HepG2 (cell line): Measurements from ENCODE around the gene NSD1. TPM values are rescaled to one million over a fixed set of nuclear protein-coding genes. Genes with fewer than 3 reads are reported as not detected.

ENCODE experiments used
- AHR ChIP-seq: IDR thresholded peaks from 2 replicates; pipeline ENCODE4 v1.6.1; 2018; ENCODE audit warnings: missing genetic modification reagents, missing compliant biosample characterization
- BRD4 ChIP-seq: sonication (generic); formaldehyde crosslinking; IDR thresholded peaks from 2 replicates; pipeline ENCODE4 v1.4.0; 2020; ENCODE audit warnings: missing genetic modification reagents
- MIXL1 ChIP-seq: IDR thresholded peaks from 2 replicates; pipeline ENCODE4 v1.6.1; 2016
- NR2C2 ChIP-seq: sonication (generic); formaldehyde crosslinking; IDR thresholded peaks from 2 replicates; pipeline ENCODE4 v1.4.0; 2020; ENCODE audit warnings: missing genetic modification reagents, mild to moderate bottlenecking, moderate library complexity, borderline replicate concordance
- RFXAP ChIP-seq: sonication (generic); formaldehyde crosslinking; IDR thresholded peaks from 2 replicates; pipeline ENCODE4 v1.4.0; 2020; ENCODE audit warnings: missing genetic modification reagents, borderline replicate concordance
- TBX3 ChIP-seq: fragments of 450-650 bp; IDR thresholded peaks from 2 replicates; pipeline ENCODE4 v1.6.1; 2017; ENCODE audit warnings: antibody characterized with exemption, mild to moderate bottlenecking, inconsistent platforms, borderline replicate concordance
- ZNF589 ChIP-seq: sonication (generic); formaldehyde crosslinking; conservative IDR thresholded peaks from 2 replicates; pipeline ENCODE4 v1.8.0; 2022; ENCODE audit warnings: mild to moderate bottlenecking, moderate library complexity, missing genetic modification reagents
- ZNF766 ChIP-seq: sonication (generic); formaldehyde crosslinking; IDR thresholded peaks from 2 replicates; pipeline ENCODE4 v1.5.0; 2020; ENCODE audit warnings: missing genetic modification reagents, borderline replicate concordance
- polyA plus RNA-seq, 8 experiments: library from polyadenylated mRNA; depleted of rRNA in 3 of 8; stranded (reverse) in 7 of 8; unstranded in 1 of 8; fragments of >200 nt; fragmentation: Illumina TruSeq in 4 of 8; extraction: Trizol in 4 of 8; gene quantifications; 2 replicates each; pipeline versions ENCODE4 v1.2.1 to v1.2.3, GENCODE V29; 2011 to 2016; ENCODE audit warnings: low read depth in 4 of 8, missing spikeins in 1 of 8, mixed read lengths in 1 of 8; ENCODE audit not compliant: insufficient read depth in 1 of 8
- total RNA-seq, 5 experiments: library from RNA; depleted of rRNA; stranded (reverse); fragments of >200 nt; fragmentation: Illumina TruSeq; extraction: Trizol; gene quantifications; 2 replicates each; pipeline ENCODE4 v1.2.3, GENCODE V29; 2016; ENCODE audit warnings: low read depth in 1 of 5
- TF ChIP-seq, protein P1 (sequence below): conservative IDR thresholded peaks from 2 replicates; pipeline ENCODE4 v1.6.1; 2018; ENCODE audit warnings: missing genetic modification reagents
- TF ChIP-seq, protein P2 (sequence below): sonication (generic); formaldehyde crosslinking; IDR thresholded peaks from 2 replicates; pipeline ENCODE4 v1.4.0; 2020; ENCODE audit warnings: mild to moderate bottlenecking, missing genetic modification reagents
- TF ChIP-seq, protein P3 (sequence below): IDR thresholded peaks from 2 replicates; pipeline ENCODE4 v1.6.1; 2016; ENCODE audit warnings: mild to moderate bottlenecking, missing biosample characterization, missing genetic modification reagents
- TF ChIP-seq, protein P4 (sequence below): sonication (generic); formaldehyde crosslinking; IDR thresholded peaks from 2 replicates; pipeline ENCODE4 v1.4.0; 2020; ENCODE audit warnings: missing genetic modification reagents
- TF ChIP-seq, protein P5 (sequence below): sonication (generic); formaldehyde crosslinking; IDR thresholded peaks from one replicate; pipeline ENCODE4 v1.5.1; 2020; ENCODE audit warnings: mild to moderate bottlenecking, missing genetic modification reagents; ENCODE audit errors: not compliant biosample characterization

Gene NSD1
- total and polyA plus RNA-seq, 2 of the 13 experiments (the other 11 are each of a cell fraction or from before 2014, with no cell fraction given): 0.01 to 0.09 TPM

DNA sequence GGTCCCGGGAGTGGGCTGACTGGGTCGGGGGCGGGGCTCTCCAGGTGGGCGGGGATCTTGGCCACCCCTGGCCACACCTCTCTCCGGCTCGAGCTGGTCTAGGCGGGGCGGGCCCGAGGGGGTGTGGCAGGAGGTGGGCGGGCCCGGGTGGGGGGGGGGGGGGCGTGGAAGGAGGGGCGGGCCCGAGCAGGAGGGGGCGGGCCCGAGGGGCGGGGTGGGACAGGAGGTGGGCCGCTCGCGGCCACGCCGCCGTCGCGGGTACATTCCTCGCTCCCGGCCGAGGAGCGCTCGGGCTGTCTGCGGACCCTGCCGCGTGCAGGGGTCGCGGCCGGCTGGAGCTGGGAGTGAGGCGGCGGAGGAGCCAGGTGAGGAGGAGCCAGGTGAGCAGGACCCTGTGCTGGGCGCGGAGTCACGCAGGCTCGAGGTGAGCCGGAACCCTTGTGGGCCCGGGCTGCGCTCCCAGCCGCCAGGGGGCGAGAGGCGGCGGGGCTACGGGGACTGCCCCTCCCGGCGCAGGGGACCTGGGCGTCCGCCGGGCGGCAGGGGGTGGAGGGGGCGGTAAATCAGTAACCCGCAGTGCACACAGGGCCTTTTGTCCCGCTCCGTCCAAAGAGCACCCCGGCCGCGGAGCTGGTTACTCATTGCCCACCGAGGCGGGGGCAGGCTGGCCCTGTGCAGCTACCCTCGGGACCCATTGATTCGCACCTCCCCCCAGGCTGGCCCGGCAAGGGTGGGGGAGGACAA, 46.7 kb upstream of the NSD1 start, which contains the start of gene FGFR4 (continued):
- TF ChIP-seq, protein P1, sequence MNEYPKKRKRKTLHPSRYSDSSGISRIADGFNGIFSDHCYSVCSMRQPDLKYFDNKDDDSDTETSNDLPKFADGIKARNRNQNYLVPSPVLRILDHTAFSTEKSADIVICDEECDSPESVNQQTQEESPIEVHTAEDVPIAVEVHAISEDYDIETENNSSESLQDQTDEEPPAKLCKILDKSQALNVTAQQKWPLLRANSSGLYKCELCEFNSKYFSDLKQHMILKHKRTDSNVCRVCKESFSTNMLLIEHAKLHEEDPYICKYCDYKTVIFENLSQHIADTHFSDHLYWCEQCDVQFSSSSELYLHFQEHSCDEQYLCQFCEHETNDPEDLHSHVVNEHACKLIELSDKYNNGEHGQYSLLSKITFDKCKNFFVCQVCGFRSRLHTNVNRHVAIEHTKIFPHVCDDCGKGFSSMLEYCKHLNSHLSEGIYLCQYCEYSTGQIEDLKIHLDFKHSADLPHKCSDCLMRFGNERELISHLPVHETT (CRISPR knock-in tag): peak; percentile 69; the same call in 1 of the 2 replicates
- TF ChIP-seq, protein P2, sequence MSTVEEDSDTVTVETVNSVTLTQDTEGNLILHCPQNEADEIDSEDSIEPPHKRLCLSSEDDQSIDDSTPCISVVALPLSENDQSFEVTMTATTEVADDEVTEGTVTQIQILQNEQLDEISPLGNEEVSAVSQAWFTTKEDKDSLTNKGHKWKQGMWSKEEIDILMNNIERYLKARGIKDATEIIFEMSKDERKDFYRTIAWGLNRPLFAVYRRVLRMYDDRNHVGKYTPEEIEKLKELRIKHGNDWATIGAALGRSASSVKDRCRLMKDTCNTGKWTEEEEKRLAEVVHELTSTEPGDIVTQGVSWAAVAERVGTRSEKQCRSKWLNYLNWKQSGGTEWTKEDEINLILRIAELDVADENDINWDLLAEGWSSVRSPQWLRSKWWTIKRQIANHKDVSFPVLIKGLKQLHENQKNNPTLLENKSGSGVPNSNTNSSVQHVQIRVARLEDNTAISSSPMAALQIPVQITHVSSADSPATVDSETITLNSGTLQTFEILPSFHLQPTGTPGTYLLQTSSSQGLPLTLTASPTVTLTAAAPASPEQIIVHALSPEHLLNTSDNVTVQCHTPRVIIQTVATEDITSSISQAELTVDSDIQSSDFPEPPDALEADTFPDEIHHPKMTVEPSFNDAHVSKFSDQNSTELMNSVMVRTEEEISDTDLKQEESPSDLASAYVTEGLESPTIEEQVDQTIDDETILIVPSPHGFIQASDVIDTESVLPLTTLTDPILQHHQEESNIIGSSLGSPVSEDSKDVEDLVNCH (CRISPR knock-in tag): 0 out of 2 replicates have a peak, but pooled peaks have one; percentile 20
- TF ChIP-seq BRD4 (CRISPR knock-in tag) (peak; percentile 99), MIXL1 (peak; percentile 72; the same call in 1 of the 2 replicates), TBX3 (peak; percentile 59; the same call in 1 of the 2 replicates), ZNF589 (CRISPR knock-in tag) (peak; percentile 86), RFXAP (peak; percentile 91), AHR (peak; percentile 52; the same call in 1 of the 2 replicates), ZNF766 (CRISPR knock-in tag) (peak; percentile 67; the same call in 1 of the 2 replicates), NR2C2 (CRISPR knock-in tag) (peak; percentile 60)
- TF ChIP-seq, protein P3, sequence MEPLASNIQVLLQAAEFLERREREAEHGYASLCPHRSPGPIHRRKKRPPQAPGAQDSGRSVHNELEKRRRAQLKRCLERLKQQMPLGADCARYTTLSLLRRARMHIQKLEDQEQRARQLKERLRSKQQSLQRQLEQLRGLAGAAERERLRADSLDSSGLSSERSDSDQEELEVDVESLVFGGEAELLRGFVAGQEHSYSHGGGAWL (CRISPR knock-in tag): peak; percentile 64
- TF ChIP-seq, protein P4, sequence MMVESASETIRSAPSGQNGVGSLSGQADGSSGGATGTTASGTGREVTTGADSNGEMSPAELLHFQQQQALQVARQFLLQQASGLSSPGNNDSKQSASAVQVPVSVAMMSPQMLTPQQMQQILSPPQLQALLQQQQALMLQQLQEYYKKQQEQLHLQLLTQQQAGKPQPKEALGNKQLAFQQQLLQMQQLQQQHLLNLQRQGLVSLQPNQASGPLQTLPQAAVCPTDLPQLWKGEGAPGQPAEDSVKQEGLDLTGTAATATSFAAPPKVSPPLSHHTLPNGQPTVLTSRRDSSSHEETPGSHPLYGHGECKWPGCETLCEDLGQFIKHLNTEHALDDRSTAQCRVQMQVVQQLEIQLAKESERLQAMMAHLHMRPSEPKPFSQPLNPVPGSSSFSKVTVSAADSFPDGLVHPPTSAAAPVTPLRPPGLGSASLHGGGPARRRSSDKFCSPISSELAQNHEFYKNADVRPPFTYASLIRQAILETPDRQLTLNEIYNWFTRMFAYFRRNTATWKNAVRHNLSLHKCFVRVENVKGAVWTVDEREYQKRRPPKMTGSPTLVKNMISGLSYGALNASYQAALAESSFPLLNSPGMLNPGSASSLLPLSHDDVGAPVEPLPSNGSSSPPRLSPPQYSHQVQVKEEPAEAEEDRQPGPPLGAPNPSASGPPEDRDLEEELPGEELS (CRISPR knock-in tag): peak; percentile 79
- TF ChIP-seq, protein P5, sequence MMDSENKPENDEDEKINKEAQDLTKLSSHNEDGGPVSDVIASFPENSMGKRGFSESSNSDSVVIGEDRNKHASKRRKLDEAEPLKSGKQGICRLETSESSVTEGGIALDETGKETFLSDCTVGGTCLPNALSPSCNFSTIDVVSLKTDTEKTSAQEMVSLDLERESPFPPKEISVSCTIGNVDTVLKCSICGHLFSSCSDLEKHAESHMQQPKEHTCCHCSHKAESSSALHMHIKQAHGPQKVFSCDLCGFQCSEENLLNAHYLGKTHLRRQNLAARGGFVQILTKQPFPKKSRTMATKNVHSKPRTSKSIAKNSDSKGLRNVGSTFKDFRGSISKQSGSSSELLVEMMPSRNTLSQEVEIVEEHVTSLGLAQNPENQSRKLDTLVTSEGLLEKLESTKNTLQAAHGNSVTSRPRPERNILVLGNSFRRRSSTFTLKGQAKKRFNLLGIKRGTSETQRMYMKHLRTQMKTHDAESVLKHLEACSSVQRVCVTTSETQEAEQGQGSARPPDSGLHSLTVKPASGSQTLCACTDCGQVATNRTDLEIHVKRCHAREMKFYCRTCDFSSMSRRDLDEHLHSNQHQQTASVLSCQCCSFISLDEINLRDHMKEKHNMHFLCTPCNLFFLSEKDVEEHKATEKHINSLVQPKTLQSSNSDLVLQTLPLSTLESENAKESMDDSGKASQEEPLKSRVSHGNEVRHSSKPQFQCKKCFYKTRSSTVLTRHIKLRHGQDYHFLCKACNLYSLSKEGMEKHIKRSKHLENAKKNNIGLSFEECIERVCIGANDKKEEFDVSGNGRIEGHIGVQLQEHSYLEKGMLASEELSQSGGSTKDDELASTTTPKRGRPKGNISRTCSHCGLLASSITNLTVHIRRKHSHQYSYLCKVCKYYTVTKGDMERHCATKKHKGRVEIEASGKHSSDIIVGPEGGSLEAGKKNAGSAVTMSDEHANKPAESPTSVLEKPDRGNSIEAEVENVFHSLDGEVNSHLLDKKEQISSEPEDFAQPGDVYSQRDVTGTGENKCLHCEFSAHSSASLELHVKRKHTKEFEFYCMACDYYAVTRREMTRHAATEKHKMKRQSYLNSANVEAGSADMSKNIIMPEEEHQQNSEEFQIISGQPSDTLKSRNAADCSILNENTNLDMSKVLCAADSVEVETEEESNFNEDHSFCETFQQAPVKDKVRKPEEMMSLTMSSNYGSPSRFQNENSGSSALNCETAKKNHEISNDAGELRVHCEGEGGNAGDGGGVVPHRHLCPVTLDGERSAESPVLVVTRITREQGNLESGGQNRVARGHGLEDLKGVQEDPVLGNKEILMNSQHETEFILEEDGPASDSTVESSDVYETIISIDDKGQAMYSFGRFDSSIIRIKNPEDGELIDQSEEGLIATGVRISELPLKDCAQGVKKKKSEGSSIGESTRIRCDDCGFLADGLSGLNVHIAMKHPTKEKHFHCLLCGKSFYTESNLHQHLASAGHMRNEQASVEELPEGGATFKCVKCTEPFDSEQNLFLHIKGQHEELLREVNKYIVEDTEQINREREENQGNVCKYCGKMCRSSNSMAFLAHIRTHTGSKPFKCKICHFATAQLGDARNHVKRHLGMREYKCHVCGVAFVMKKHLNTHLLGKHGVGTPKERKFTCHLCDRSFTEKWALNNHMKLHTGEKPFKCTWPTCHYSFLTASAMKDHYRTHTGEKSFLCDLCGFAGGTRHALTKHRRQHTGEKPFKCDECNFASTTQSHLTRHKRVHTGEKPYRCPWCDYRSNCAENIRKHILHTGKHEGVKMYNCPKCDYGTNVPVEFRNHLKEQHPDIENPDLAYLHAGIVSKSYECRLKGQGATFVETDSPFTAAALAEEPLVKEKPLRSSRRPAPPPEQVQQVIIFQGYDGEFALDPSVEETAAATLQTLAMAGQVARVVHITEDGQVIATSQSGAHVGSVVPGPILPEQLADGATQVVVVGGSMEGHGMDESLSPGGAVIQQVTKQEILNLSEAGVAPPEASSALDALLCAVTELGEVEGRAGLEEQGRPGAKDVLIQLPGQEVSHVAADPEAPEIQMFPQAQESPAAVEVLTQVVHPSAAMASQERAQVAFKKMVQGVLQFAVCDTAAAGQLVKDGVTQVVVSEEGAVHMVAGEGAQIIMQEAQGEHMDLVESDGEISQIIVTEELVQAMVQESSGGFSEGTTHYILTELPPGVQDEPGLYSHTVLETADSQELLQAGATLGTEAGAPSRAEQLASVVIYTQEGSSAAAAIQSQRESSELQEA (CRISPR knock-in tag): peak; percentile 16
